OCI-LY3 (cell line): ENCODE data around the gene TNRC18.

Source experiments
- EZH2phosphoT487 ChIP-seq: fragments of 200-600 bp; shearing (Covaris generic); IDR thresholded peaks from 2 replicates; pipeline ENCODE4 v1.6.1; 2018; ENCODE audit warnings: antibody characterized with exemption, mixed run types, low read depth
- TF ChIP-seq, protein P1 (sequence below): fragments of 200-600, 300-600 bp; sonication (generic); IDR thresholded peaks from 2 replicates; pipeline ENCODE4 v1.5.1; 2014; ENCODE audit warnings: antibody characterized with exemption, low read length, low read depth

DNA sequence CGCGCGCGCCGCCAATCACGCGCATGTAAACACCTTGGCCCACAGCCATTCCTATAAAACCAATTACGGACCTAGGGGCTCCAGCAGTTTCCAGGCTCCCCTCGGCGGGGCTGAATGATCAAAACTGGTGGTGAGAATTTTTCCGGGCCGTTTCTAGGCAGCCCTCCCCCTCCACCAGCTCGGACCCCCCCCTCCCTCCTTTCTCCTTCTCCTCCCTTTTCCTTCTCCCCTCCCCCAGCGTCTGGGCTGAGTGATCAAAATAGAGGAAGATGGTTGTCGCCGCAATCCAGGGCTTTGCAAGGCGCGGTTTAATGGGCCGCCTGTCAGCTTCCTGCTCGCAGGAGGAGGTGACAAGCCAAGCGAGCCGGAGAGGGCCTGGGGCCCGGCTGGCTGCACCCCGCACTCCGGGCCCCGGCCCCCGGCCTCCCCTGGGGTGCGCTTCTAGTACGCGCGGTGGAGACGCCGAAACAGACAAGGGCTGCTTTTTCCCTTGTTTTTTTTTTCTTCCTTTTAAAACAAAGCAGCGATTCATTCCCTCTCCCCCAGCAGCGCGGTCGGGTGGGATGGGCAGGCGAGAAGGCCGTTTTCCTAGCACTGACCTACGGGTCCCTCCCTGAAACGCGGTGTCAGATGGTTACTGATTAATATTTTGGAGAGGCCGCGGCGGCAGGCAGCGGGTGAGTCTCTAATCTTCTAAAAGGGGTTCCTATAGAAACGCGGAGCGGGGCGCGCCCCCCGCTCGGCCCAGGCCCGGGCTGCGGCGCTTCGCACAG, 528 bp upstream of the TNRC18 start:
- TF ChIP-seq, protein P1, sequence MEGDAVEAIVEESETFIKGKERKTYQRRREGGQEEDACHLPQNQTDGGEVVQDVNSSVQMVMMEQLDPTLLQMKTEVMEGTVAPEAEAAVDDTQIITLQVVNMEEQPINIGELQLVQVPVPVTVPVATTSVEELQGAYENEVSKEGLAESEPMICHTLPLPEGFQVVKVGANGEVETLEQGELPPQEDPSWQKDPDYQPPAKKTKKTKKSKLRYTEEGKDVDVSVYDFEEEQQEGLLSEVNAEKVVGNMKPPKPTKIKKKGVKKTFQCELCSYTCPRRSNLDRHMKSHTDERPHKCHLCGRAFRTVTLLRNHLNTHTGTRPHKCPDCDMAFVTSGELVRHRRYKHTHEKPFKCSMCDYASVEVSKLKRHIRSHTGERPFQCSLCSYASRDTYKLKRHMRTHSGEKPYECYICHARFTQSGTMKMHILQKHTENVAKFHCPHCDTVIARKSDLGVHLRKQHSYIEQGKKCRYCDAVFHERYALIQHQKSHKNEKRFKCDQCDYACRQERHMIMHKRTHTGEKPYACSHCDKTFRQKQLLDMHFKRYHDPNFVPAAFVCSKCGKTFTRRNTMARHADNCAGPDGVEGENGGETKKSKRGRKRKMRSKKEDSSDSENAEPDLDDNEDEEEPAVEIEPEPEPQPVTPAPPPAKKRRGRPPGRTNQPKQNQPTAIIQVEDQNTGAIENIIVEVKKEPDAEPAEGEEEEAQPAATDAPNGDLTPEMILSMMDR, result no peak
- no peak for TF ChIP-seq EZH2phosphoT487
